BLaER1 treated with 17β-estradiol and CSF1 and Interleukin-3, amounts not matched to agents 10 nM and 100 nM (cell line): ENCODE data around the gene ZMIZ1.

Experiments
- H3K27ac ChIP-seq, 11 experiments: shearing (Covaris generic); formaldehyde crosslinking; 2 replicates each; pipeline ENCODE4 v1.8.1; 2022
- H3K27me3 ChIP-seq, 11 experiments: shearing (Covaris generic); formaldehyde crosslinking; 2 replicates each; pipeline ENCODE4 v1.8.1; 2022
- H3K36me3 ChIP-seq, 11 experiments: shearing (Covaris generic); formaldehyde crosslinking; 2 replicates each; pipeline ENCODE4 v1.8.1; 2022
- H3K4me1 ChIP-seq, 10 experiments: shearing (Covaris generic); formaldehyde crosslinking; 2 replicates each; pipeline ENCODE4 v1.8.1; 2022
- H3K4me2 ChIP-seq, 11 experiments: shearing (Covaris generic); formaldehyde crosslinking; 2 replicates each; pipeline ENCODE4 v1.8.1; 2022
- H3K4me3 ChIP-seq, 10 experiments: shearing (Covaris generic); formaldehyde crosslinking; 2 replicates each; pipeline ENCODE4 v1.8.1; 2022
- H3K9ac ChIP-seq, 11 experiments: shearing (Covaris generic); formaldehyde crosslinking; 2 replicates each; pipeline ENCODE4 v1.8.1; 2022
- H3K9me3 ChIP-seq, 11 experiments: shearing (Covaris generic); formaldehyde crosslinking; replicated peaks in 1 of 11; 2 replicates each; pipeline ENCODE4 v1.8.1; 2022
- H4K20me1 ChIP-seq, 11 experiments: shearing (Covaris generic); formaldehyde crosslinking; 2 replicates each; pipeline ENCODE4 v1.8.1; 2022
- Cebpa-rat ChIP-seq, 11 experiments: shearing (Covaris generic); IDR thresholded peaks; 2 replicates each; pipeline ENCODE4 v1.8.1; 2022

Gene ZMIZ1

GRCh38 chr10:79293841-79294581 is 225.2 kb downstream of the ZMIZ1 start:
- Histone ChIP-seq H3K27ac (peak overlapping the region; percentile 12 to 83 (median 71); a peak in 20 of 22 replicates), H3K27me3 (no peaks in the 10 kb centered on the region), H3K4me2 (peak overlapping the region; percentile 39 to 97 (median 80)), H3K4me1 (peaks cover 48 to 100% (median 79%) of the 10 kb centered on the region in 10 experiments), H4K20me1 (peaks cover 78 to 98% (median 91%) of the 10 kb centered on the region in 11 experiments; a peak in 21 of 22 replicates), H3K9me3 (no peaks in the 10 kb centered on the region), H3K4me3 (no peak overlapping the region; a peak in 1 of 20 replicates), H3K36me3 (peaks cover 81 to 98% (median 93%) of the 10 kb centered on the region in 11 experiments), H3K9ac (peak overlapping the region in 8 of 11 experiments; percentile 33 to 71 (median 48); a peak in 14 of 22 replicates)
- no peak for TF ChIP-seq Cebpa-rat (IDR thresholded peaks at IDR 0.05)

GRCh38 chr10:79295563-79295962 is 226.8 kb downstream of the ZMIZ1 start:
- Histone ChIP-seq H4K20me1 (peaks cover 78 to 98% (median 91%) of the 10 kb centered on the region in 11 experiments; a peak in 21 of 22 replicates), H3K4me2 (peak overlapping the region in 8 of 11 experiments; percentile 12 to 97 (median 88); a peak in 14 of 22 replicates), H3K4me1 (peaks cover 44 to 100% (median 70%) of the 10 kb centered on the region in 10 experiments), H3K27ac (peak overlapping the region in 8 of 11 experiments; percentile 12 to 83 (median 50); a peak in 13 of 22 replicates), H3K4me3 (peak overlapping the region in 2 of 10 experiments; percentile 5 to 33; a peak in 3 of 20 replicates), H3K9me3 (no peaks in the 10 kb centered on the region), H3K27me3 (no peaks in the 10 kb centered on the region), H3K36me3 (peaks cover 81 to 98% (median 93%) of the 10 kb centered on the region in 11 experiments), H3K9ac (peak overlapping the region in 6 of 11 experiments; percentile 2 to 71 (median 36); a peak in 9 of 22 replicates)
- TF ChIP-seq Cebpa-rat (IDR thresholded peaks at IDR 0.05), result no peak

- peak overlapping the region in 2 of 11 experiments; percentile 48 to 56; a peak in 1 of 22 replicates for H3K9ac ChIP-seq
- H3K27me3 ChIP-seq, result no peaks in the 10 kb centered on the region
- peaks cover 78 to 98% (median 91%) of the 10 kb centered on the region in 11 experiments for H4K20me1 ChIP-seq
- H3K27ac ChIP-seq, result peak overlapping the region in 6 of 11 experiments; percentile 34 to 83 (median 60); a peak in 10 of 22 replicates
- H3K4me2 ChIP-seq, result peak overlapping the region in 3 of 11 experiments; percentile 92 to 97 (median 93); a peak in 7 of 22 replicates
- no peaks in the 10 kb centered on the region for H3K9me3 ChIP-seq
- H3K4me3 ChIP-seq, result peak overlapping the region in 1 of 10 experiments; percentile 5; a peak in 1 of 20 replicates
- peaks cover 81 to 98% (median 93%) of the 10 kb centered on the region in 11 experiments for H3K36me3 ChIP-seq
- peaks cover 36 to 94% (median 65%) of the 10 kb centered on the region in 10 experiments for H3K4me1 ChIP-seq
- TF ChIP-seq Cebpa-rat (IDR thresholded peaks at IDR 0.05), result no peak
Observed at GRCh38 chr10:79296431-79296830, 227.7 kb downstream of the ZMIZ1 start.

- no peaks in the 10 kb centered on the region for H3K27me3 ChIP-seq
Observed at GRCh38 chr10:79298403-79299244, 229.9 kb downstream of the ZMIZ1 start.

DNA sequence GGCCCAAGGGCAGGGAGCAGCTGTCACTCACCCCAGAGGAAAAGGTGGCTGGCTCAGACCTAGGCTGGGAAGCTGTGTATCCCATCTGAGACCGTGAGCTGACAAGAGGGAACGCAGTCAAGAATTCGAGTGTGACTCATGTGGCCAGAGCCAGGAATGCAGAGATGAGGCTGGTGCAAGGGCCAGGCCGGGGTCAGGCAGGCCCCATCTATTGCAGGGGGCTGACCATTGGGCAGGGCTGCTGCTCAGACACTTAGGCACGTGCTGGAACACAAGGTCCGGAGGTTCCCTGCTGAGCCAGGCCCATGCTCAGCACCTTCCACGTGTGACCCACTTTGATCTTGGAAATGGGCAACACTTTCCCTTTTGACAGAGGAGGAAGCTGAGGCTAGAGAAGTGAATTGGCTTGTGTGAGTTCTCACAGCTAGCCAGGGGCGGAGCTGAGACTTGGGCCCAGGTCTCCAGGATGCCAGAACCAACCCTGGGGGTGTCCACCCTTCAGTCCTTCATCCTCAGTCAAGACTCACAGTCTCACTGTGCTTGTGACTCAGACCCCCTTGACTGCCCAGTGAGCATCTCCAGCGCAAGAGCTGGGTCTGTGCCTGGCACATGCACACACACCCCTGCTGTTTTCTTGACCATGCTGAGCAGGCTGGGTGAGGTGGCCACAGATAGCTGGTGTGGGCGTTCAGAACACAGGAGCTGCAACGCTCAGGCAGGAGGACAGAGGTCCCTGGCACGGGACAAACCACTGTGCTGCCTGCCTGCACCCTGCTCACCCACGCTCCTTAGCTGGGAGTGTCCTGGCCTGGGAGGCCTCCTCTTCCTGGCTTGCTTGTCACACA is 230.9 kb downstream of the ZMIZ1 start:
- Histone ChIP-seq H3K9ac (peak overlapping the region in 1 of 11 experiments; percentile 15; a peak in 1 of 22 replicates), H3K27ac (peak overlapping the region in 5 of 11 experiments; percentile 10 to 52 (median 38); a peak in 7 of 22 replicates)
- TF ChIP-seq Cebpa-rat (IDR thresholded peaks at IDR 0.05), result no peak

More at GRCh38 chr10:79298403-79299244, 229.9 kb downstream of the ZMIZ1 start:
- H3K9ac ChIP-seq, result peak overlapping the region in 1 of 11 experiments; percentile 38; a peak in 2 of 22 replicates
- no peak overlapping the region for H3K4me3 ChIP-seq
- no peaks in the 10 kb centered on the region for H3K9me3 ChIP-seq
- no peak for TF ChIP-seq Cebpa-rat (IDR thresholded peaks at IDR 0.05)
- H3K4me1 ChIP-seq, result peaks cover 17 to 73% (median 44%) of the 10 kb centered on the region in 10 experiments
- H3K36me3 ChIP-seq, result peaks cover 86 to 100% (median 96%) of the 10 kb centered on the region in 11 experiments
- peak overlapping the region in 6 of 11 experiments; percentile 24 to 92 (median 62); a peak in 11 of 22 replicates for H3K4me2 ChIP-seq
- H3K27ac ChIP-seq, result peak overlapping the region in 5 of 11 experiments; percentile 10 to 58 (median 43); a peak in 7 of 22 replicates
- H4K20me1 ChIP-seq, result peaks cover 76 to 98% (median 85%) of the 10 kb centered on the region in 11 experiments

GRCh38 chr10:79300711-79301110 is 231.9 kb downstream of the ZMIZ1 start:
- H3K9me3 ChIP-seq, result no peaks in the 10 kb centered on the region
- no peaks in the 10 kb centered on the region for H3K27me3 ChIP-seq
- no peak overlapping the region for H3K9ac ChIP-seq
- no peak overlapping the region for H3K27ac ChIP-seq
- no peak overlapping the region for H3K4me3 ChIP-seq
- no peak for TF ChIP-seq Cebpa-rat (IDR thresholded peaks at IDR 0.05)
- H4K20me1 ChIP-seq, result peaks cover 59 to 99% (median 86%) of the 10 kb centered on the region in 11 experiments
- H3K4me1 ChIP-seq, result peaks cover 0 to 52% (median 23%) of the 10 kb centered on the region in 10 experiments; a peak in 16 of 20 replicates
- no peak overlapping the region for H3K4me2 ChIP-seq
- H3K36me3 ChIP-seq, result peaks cover 97 to 100% (median 99%) of the 10 kb centered on the region in 11 experiments

More for the DNA sequence above, 230.9 kb downstream of the ZMIZ1 start:
- Histone ChIP-seq H3K4me3 (no peak overlapping the region), H3K4me2 (peak overlapping the region in 5 of 11 experiments; percentile 49 to 92 (median 63); a peak in 8 of 22 replicates), H3K27me3 (no peaks in the 10 kb centered on the region), H3K4me1 (peaks cover 7 to 63% (median 34%) of the 10 kb centered on the region in 10 experiments; a peak in 18 of 20 replicates), H3K9me3 (no peaks in the 10 kb centered on the region), H3K36me3 (peaks cover 96 to 100% (median 99%) of the 10 kb centered on the region in 11 experiments), H4K20me1 (peaks cover 70 to 98% (median 85%) of the 10 kb centered on the region in 11 experiments)

- Histone ChIP-seq H3K4me3 (no peak overlapping the region), H3K4me2 (no peak overlapping the region), H4K20me1 (peaks cover 56 to 99% (median 92%) of the 10 kb centered on the region in 11 experiments), H3K4me1 (peaks cover 0 to 44% (median 18%) of the 10 kb centered on the region in 10 experiments; a peak in 12 of 20 replicates), H3K36me3 (peaks cover 97 to 100% (median 99%) of the 10 kb centered on the region in 11 experiments), H3K27ac (no peak overlapping the region), H3K27me3 (no peaks in the 10 kb centered on the region), H3K9ac (no peak overlapping the region), H3K9me3 (no peaks in the 10 kb centered on the region)
- no peak for TF ChIP-seq Cebpa-rat (IDR thresholded peaks at IDR 0.05)
Observed at GRCh38 chr10:79301754-79302530, 233.2 kb downstream of the ZMIZ1 start.
